ENCODE measurements around the gene ATF6. TPM values are rescaled to one million over a fixed set of nuclear protein-coding genes. Genes with fewer than 3 reads are reported as not detected.
A peak's percentile ranks its signal among the peaks of the same experiment; 100 is the strongest.

Gene ATF6
- total RNA-seq, 2 donors from 2014 or later: 14.4 to 19.8 TPM

GRCh38 chr1:161953256-161953920, 187.3 kb downstream of the ATF6 start:
- no peaks in the 10 kb centered on the region for H3K27me3 Mint-ChIP-seq (ENCODE audit: insufficient read depth)
- DNase-seq: no peak
- no peaks in the 10 kb centered on the region for H3K4me1 ChIP-seq (ENCODE audit: control insufficient read depth, insufficient read depth, low read length)
- no peak overlapping the region for H3K4me3 ChIP-seq (ENCODE audit: low read length)
- H3K27ac Mint-ChIP-seq: no peak overlapping the region
- no peak overlapping the region for H3K27ac ChIP-seq (ENCODE audit: low read depth, low read length)
- H3K36me3 Mint-ChIP-seq (ENCODE audit: low read depth): no peaks in the 10 kb centered on the region
- no peaks in the 10 kb centered on the region for H3K9me3 Mint-ChIP-seq
- no peak for TF ChIP-seq CTCF (conservative IDR thresholded peaks at IDR 0.05)
- H3K9ac ChIP-seq (ENCODE audit: extremely low read depth, low read length, poor library complexity, severe bottlenecking): no peak overlapping the region
- no peak overlapping the region for H3K4me3 Mint-ChIP-seq
- H3K36me3 ChIP-seq (ENCODE audit: control insufficient read depth, insufficient read depth, low read length): no peaks in the 10 kb centered on the region
- WGBS, 2 experiments (ENCODE audit: insufficient coverage in 1 of 2, insufficient read length in 1 of 2): 85 to 89% methylated on average over 3 to 5 of the region's 5 CpGs
- no peaks in the 10 kb centered on the region for H3K9me3 ChIP-seq (ENCODE audit: control insufficient read depth, low read length)
- no peaks in the 10 kb centered on the region for H3K27me3 ChIP-seq (ENCODE audit: control insufficient read depth, insufficient read depth, low read length, poor library complexity, severe bottlenecking)
- peaks cover 2% of the 10 kb centered on the region for H3K4me1 Mint-ChIP-seq

- H3K36me3 ChIP-seq (ENCODE audit: control insufficient read depth, insufficient read depth, low read length): no peaks in the 10 kb centered on the region
- no peak for TF ChIP-seq CTCF (conservative IDR thresholded peaks at IDR 0.05)
- H3K36me3 Mint-ChIP-seq (ENCODE audit: low read depth): peaks cover 4% of the 10 kb centered on the region
- no peak overlapping the region for H3K4me3 ChIP-seq (ENCODE audit: low read length)
- H3K9me3 ChIP-seq (ENCODE audit: control insufficient read depth, low read length): no peaks in the 10 kb centered on the region
- DNase-seq: no peak
- H3K27me3 Mint-ChIP-seq (ENCODE audit: insufficient read depth): no peaks in the 10 kb centered on the region
- no peaks in the 10 kb centered on the region for H3K27me3 ChIP-seq (ENCODE audit: control insufficient read depth, insufficient read depth, low read length, poor library complexity, severe bottlenecking)
- H3K27ac ChIP-seq (ENCODE audit: low read depth, low read length): no peak overlapping the region
- H3K9me3 Mint-ChIP-seq: no peaks in the 10 kb centered on the region
- no peaks in the 10 kb centered on the region for H3K4me1 ChIP-seq (ENCODE audit: control insufficient read depth, insufficient read depth, low read length)
- H3K27ac Mint-ChIP-seq: peak overlapping the region; percentile 15
- no peak overlapping the region for H3K4me3 Mint-ChIP-seq
- H3K9ac ChIP-seq (ENCODE audit: extremely low read depth, low read length, poor library complexity, severe bottlenecking): no peak overlapping the region
- H3K4me1 Mint-ChIP-seq: peaks cover 8% of the 10 kb centered on the region
- 80% methylated on average over 1 of the region's 2 CpGs; no CpG with 5 or more reads in 1 of the 2 experiments for WGBS, 2 experiments (ENCODE audit: insufficient coverage in 1 of 2, insufficient read length in 1 of 2)
These were observed 187.9 kb downstream of the ATF6 start for GRCh38 chr1:161954050-161954449.

GRCh38 chr1:161954466-161954865, 188.3 kb downstream of the ATF6 start:
- no peak for DNase-seq
- H3K27me3 ChIP-seq (ENCODE audit: control insufficient read depth, insufficient read depth, low read length, poor library complexity, severe bottlenecking): no peaks in the 10 kb centered on the region
- H3K27ac ChIP-seq (ENCODE audit: low read depth, low read length): no peak overlapping the region
- H3K9me3 ChIP-seq (ENCODE audit: control insufficient read depth, low read length): no peaks in the 10 kb centered on the region
- H3K36me3 ChIP-seq (ENCODE audit: control insufficient read depth, insufficient read depth, low read length): no peaks in the 10 kb centered on the region
- Mint-ChIP-seq H3K27ac (no peak overlapping the region), H3K36me3 (ENCODE audit: low read depth) (peaks cover 6% of the 10 kb centered on the region), H3K4me1 (peaks cover 10% of the 10 kb centered on the region), H3K9me3 (no peaks in the 10 kb centered on the region), H3K27me3 (ENCODE audit: insufficient read depth) (no peaks in the 10 kb centered on the region), H3K4me3 (no peak overlapping the region)
- H3K4me1 ChIP-seq (ENCODE audit: control insufficient read depth, insufficient read depth, low read length): no peaks in the 10 kb centered on the region
- no peak overlapping the region for H3K4me3 ChIP-seq (ENCODE audit: low read length)
- H3K9ac ChIP-seq (ENCODE audit: extremely low read depth, low read length, poor library complexity, severe bottlenecking): no peak overlapping the region
- no peak for TF ChIP-seq CTCF (conservative IDR thresholded peaks at IDR 0.05)
